OCI-LY3 (cell line): Measurements from ENCODE around the gene HIF1AN.

Source experiments
- EZH2phosphoT487 ChIP-seq: fragments of 200-600 bp; shearing (Covaris generic); IDR thresholded peaks from 2 replicates; pipeline ENCODE4 v1.6.1; 2018; ENCODE audit warnings: antibody characterized with exemption, mixed run types, low read depth
- TF ChIP-seq, protein P1 (sequence below): fragments of 200-600, 300-600 bp; sonication (generic); IDR thresholded peaks from 2 replicates; pipeline ENCODE4 v1.5.1; 2014; ENCODE audit warnings: antibody characterized with exemption, low read length, low read depth

DNA sequence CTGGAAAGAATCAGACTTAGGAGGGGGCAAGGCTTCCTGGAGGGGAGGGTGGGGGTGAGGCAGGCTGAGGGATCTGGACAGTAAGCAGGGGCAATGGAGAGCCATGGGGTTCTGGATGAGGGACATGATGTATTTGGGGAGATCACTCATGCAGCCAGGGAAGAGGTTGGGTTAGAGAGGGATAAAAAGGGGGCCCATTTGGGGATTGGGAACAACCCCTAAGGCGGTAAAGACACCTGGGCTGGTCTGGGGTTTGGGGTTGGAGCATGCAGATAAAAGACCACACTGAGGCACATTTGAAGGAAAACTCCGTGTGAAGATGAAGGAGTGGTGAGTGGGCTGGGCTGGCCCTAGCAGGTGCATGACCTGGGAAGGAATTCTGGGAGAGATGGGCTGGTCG, 30.8 kb downstream of the HIF1AN start:
- TF ChIP-seq, protein P1, sequence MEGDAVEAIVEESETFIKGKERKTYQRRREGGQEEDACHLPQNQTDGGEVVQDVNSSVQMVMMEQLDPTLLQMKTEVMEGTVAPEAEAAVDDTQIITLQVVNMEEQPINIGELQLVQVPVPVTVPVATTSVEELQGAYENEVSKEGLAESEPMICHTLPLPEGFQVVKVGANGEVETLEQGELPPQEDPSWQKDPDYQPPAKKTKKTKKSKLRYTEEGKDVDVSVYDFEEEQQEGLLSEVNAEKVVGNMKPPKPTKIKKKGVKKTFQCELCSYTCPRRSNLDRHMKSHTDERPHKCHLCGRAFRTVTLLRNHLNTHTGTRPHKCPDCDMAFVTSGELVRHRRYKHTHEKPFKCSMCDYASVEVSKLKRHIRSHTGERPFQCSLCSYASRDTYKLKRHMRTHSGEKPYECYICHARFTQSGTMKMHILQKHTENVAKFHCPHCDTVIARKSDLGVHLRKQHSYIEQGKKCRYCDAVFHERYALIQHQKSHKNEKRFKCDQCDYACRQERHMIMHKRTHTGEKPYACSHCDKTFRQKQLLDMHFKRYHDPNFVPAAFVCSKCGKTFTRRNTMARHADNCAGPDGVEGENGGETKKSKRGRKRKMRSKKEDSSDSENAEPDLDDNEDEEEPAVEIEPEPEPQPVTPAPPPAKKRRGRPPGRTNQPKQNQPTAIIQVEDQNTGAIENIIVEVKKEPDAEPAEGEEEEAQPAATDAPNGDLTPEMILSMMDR, result no peak
- no peak for TF ChIP-seq EZH2phosphoT487
